HG02870 (cell line): ENCODE measurements around the gene B3GNT7.
"Not testable (repeated sequence)": the region's sequence is repeated elsewhere in the genome, so short reads cannot be mapped to it uniquely, and the experiment has no call there.

Source experiments
- ATAC-seq: cut with Tn5 transposase; IDR thresholded peaks from one replicate; pipeline ENCODE4 v1.9.1; 2021; ENCODE audit warnings: mild to moderate bottlenecking, moderate library complexity; ENCODE audit not compliant: unreplicated experiment

Gene B3GNT7, protein sequence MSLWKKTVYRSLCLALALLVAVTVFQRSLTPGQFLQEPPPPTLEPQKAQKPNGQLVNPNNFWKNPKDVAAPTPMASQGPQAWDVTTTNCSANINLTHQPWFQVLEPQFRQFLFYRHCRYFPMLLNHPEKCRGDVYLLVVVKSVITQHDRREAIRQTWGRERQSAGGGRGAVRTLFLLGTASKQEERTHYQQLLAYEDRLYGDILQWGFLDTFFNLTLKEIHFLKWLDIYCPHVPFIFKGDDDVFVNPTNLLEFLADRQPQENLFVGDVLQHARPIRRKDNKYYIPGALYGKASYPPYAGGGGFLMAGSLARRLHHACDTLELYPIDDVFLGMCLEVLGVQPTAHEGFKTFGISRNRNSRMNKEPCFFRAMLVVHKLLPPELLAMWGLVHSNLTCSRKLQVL

DNA sequence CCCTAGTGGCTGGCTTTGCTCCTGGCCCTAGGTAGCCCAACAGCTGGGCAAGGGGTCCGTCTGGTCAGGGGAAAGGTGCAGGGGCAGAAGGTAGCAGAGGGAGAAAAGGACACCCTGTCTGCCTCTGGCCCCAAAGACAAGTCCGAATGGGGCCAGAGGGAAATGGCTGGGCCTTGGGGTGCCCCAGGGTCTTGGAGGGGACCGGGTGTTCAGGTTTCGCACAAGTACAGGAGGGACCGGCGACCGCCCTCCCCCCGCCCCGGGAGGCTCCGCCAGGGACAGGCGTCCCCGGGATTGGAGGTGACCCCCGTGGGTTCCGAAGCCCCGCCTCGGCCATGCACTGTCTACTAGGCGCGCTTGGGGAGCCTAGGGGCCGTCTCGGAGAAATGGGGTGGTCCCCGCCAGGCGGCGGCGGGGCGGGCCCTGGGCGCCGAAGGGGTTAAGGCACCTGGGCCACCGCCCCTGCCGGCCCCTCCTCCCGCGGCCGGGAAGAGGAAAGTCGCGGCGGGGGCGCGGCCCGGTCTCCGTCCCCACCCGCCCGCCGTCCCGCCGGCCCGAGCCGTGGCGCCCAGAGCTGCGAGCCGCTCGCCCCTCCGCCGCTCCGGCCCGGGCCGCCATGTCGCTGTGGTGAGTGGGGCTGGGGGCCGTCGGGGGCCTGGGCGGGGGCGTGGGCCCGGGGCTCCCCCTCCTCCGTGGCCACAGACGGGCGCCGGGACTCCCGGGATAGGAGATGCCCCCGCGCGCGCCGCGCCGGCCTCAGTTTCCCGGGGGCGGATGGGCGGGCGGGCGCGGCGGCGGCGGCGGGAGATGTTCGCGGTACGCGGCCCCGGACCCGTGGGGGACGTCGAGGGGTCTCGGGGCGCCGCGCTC lies at the start of gene B3GNT7:
B3GNT7 (plus strand) TSS at position 523 of the 870 bp plus-strand sequence; CDS start at position 617, 94 bp downstream.
- ATAC-seq = no peak

GRCh38 chr2:231347081-231347480 lies 48.4 kb upstream of the B3GNT7 start:
- no peak for ATAC-seq

GRCh38 chr2:231347638-231348037 lies 47.9 kb upstream of the B3GNT7 start:
- no peak for ATAC-seq

GRCh38 chr2:231348173-231348572 lies 47.3 kb upstream of the B3GNT7 start:
- no peak for ATAC-seq

DNA sequence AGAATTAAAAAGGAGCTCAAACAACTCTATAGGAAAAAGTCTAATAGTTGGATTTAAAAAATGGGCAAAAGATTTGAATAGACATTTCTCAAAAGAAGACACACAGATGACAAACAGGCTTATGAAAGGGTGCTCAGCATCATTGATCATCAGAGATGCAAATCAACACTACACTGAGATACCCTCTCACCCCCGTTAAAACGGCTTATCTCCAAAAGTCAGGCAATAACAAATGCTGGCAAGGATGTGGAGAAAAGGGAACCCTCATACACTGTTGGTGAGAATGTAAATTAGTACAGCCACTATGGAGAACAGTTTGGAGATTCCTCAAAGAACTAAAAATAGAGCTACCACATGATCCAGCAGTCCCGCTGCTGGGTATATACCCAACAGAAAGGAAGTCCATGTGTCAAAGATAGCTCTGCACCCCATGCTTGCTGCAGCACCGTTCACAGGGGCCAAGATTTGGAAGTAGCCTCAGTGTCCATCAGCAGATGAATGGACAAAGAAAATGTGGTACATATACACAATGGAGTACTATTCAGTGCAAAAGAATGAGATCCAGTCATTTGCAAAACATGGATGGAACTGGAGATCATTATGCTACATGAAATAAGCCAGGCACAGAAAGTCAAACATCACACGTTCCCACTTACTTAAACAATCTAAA lies 46.7 kb upstream of the B3GNT7 start:
- ATAC-seq = no peak

DNA sequence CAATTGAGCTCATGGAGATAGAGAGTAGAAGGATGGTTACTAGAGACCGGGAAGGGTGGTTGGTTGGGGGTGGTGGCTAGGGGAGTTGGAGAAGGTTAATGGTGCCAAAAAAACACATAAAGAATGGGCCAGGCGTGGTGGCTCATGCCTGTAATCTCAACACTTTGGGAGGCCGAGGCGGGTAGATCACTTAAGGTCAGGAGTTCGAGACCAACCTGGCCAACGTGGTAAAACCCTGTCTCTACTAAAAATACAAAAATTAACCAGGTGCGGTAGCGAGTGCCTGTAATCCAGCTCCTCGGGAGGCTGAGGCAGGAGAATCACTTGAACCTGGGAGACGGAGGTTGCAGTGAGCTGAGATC lies 46.2 kb upstream of the B3GNT7 start:
- not testable (repeated sequence) for ATAC-seq

GRCh38 chr2:231351648-231352047 lies 43.9 kb upstream of the B3GNT7 start:
- ATAC-seq = no peak

GRCh38 chr2:231353469-231353868 lies 42.0 kb upstream of the B3GNT7 start:
- ATAC-seq = no peak

DNA sequence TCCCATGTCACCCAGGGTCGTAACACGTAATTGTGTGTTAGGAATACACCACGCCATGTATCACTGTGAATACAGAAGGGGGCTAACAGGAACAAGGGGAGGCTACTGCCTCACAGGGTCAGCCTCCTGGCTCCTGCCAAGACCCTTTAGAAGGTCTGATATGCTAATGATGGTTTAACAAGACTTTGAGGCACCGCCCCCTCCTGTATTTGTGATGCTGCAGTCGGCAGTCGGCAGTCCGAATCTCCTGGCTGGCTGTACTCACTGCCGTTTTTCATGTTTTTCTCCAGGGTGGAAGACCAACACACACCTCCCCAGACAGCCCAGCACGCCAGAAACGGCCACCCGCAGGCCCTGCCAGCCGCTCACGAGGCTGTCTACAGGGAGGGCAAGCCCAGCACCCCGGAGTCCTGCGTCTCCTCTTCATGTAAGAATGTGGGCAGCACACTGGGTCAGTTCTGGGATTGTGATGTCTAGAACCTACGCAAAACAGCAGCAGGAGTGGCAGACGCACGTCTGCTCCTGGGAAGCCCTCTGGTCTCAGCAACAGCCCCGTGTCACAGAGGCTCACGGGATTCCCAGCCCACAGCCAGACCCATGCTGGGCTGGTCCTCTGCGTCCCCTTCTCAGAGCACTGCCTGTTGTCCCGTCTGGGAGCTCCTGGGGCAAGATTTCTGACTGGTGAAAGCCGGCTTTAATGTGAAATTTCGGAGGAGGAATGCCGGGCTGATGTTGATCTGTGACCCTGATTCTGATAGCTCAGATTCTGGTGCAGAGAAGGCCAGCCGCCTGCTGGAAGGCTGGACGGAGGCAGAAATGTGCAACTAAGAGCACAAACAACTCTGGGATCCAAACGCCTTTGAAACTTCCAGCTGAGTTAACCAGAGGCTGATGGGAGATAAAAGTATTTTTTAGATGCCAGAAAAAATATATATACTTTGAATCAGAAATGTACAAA lies 39.7 kb upstream of the B3GNT7 start:
- ATAC-seq = no peak

GRCh38 chr2:231356466-231356844 lies 39.1 kb upstream of the B3GNT7 start:
- ATAC-seq = no peak

GRCh38 chr2:231357048-231357447 lies 38.5 kb upstream of the B3GNT7 start:
- ATAC-seq = no peak

GRCh38 chr2:231357931-231358330 lies 37.6 kb upstream of the B3GNT7 start:
- ATAC-seq = no peak

DNA sequence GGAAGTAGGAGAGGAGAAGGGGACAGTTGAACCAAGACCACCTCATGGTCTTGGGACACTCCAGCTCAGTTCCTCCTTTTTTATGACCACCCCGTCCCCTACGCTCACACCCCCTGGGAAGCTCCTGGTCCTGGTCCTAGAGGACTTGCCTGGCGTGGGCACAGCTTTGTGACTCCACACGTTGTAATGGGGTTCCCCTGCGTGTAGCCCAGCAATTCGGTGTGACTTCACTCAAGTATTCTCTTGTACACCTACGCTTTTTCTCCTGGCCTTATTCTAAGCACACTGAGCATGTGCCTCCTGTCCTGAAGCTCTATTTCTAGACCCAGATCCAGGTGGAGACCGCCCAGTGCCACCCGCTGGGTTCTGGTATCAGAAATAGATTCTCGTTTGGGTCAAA lies 36.1 kb upstream of the B3GNT7 start:
- no peak for ATAC-seq

GRCh38 chr2:231359948-231360347 lies 35.6 kb upstream of the B3GNT7 start:
- no peak for ATAC-seq

DNA sequence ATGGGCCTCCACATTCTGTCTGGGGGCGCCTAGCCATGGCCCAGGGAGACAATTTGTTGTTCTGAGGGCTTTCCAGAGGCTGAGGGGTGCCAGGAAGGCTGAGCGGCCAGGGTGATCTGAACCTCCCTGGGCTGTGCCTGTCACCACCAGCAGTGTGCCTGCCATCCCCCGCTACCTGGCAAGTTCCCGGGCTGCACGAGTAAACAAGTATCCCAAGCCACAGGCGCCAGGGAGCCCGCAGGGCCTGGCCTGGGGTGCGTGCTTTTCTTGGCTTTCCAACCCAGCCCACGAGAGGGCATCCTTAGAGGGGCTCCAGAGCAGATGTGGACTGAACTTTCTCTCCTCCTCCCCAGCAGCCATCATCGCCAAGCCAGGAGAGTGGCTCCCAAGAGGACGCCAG lies 35.1 kb upstream of the B3GNT7 start:
- no peak for ATAC-seq

DNA sequence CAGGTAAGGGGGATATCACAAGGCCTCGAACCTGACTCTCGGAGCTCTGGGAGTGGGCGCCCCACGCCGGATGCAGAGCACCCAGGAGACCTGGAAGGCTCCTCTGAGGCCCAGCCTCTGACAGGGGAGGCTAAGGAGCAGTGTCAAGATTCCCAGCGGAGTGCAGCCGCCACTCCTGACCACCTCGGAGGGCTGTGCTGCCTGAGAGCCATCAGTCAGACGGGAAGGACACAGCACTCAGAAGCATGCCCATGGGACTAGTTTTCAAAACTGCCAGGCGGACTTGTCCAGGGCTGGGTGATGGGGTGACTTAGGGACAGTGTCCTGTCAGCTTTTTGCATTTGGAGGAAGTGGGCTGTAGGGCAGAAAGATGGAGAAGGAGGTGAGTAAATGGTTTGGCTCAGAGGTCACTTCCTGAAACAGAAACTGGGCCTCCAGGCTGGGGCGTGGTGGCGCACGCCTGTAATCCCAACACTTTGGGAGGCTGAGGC lies 34.6 kb upstream of the B3GNT7 start:
- no peak for ATAC-seq

DNA sequence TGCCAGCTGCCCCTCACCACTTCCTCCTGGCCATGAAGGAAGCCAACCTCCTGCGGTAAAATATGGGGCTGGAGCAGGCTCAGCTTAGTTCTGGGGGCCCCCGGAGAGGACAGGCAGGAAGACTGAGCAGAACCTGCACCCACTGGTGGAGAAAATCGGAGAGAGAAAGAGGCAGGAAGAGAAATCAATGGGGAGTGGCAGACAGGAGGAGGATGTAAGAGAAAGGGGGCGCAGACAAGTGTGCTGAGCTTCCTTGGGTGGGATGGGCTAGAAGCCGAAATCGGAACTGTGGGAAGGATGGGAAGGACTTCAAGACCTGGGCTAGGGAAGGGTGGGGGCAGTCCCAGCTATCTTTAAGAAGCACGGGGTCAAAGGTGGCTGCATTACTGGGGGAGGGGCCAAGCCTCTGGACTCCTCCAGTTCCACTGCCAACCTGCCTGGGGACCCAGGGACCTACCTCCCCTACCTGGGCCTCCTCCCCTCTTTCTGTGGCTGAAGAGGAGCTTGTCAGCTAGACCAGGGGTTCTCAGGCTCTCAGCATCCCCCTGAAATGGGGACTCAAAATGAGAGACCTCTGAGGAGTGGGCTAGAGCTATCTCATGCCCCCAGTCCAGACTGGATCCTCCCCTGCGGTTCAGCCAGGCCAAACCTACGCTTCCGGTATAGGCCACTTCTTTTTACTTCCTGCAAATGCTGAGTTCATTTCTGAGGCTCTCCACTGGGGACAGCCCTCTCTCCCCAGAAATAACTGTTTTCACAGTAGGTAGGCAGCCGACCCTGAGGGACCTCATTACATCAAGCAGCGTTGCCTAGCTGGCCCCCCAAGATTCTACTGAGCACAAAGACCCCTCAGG lies 33.6 kb upstream of the B3GNT7 start:
- ATAC-seq = peak; percentile 90

DNA sequence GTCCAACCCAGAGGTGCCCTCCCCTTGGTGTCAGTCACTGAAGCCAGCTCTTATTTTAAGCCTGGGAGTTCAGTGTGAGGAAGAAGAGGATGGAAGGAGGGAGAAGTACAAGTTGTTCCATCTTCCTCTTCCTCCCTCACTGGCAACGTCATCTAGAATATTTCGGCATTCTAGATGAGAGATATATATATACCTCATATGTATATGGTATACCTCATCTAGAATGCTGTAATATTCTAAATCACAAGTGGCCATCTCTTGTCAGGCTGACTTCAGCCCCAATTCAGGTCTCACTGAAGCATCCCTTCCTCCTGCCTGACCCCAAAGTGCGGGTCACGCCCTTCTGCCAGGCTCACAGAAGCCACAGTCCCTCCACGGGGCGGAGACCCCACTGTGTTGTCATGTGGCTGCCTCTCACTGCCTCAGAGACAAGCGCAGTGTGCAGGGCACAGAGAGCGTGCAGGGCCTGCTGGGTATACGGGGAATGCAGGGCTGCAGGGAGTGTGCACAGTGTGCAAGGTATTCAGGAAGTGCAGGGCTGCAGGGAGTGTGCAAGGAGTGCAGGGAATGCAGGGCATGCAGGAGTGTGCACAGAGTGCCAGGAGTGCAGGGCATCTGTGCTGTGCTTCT lies 32.8 kb upstream of the B3GNT7 start:
- peak; percentile 13 for ATAC-seq

- ATAC-seq = no peak
Observed at GRCh38 chr2:231364061-231364460, 31.4 kb upstream of the B3GNT7 start.
